GM19351 (cell line): ENCODE measurements around the gene GRAP2.

ENCODE experiments used
- ATAC-seq: cut with Tn5 transposase; IDR thresholded peaks from one replicate; pipeline ENCODE4 v1.9.1; 2021; ENCODE audit warnings: mild to moderate bottlenecking, moderate library complexity; ENCODE audit not compliant: unreplicated experiment

GRAP2 gene

GRCh38 chr22:39960791-39961746 is 60.2 kb downstream of the GRAP2 start:
- ATAC-seq = peak; percentile 84

DNA sequence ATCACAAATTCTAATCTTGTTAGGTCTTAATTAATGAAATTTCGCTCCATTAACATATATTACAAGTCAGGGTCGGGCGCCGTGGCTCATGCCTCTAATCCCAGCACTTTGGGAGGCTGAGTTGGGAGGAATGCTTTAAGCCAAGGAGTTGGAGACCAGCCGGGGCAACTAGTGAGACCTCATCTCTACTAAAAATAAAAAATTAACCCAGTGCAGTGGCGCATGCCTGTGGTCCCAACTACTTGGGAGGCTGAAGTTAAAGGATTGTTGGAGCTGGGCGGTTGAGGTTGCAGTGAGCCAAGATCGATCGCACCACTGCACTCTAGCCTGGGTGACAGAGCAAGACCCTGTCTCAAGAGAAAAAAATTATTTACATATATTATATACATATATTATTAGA is 61.2 kb downstream of the GRAP2 start:
- no peak for ATAC-seq

DNA sequence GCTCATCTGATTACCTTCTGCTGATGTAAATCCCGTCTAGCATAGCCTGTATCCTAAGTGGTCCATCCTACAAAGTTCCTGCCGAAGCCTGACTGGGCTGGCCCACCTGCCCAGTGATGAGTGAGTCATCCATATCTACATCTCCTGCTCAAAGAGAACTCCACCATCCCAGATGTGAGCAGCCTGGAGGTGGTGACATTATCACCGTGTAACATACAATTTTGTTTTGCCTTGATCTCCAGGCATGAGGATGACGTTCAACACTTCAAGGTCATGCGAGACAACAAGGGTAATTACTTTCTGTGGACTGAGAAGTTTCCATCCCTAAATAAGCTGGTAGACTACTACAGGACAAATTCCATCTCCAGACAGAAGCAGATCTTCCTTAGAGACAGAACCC is 64.9 kb downstream of the GRAP2 start:
- no peak for ATAC-seq

DNA sequence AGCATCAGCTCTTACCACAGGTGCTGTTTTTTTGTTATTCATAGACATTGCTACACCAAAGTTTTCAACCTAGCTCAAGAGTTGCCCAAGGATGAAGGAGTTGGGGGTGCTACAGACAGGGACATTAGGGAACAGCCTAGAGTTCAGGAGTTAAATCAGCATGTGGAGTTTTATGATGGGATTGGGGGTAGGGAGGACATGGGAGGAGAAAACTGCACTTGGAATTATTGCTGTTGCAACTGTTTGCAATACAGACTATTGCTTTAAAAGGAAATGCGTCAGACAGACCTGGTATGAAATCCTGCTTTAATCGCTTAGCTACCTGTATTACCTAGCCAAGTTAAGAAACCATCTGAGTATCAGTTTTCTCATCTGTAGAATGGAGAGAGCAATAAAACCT is 65.6 kb downstream of the GRAP2 start:
- ATAC-seq = no peak

DNA sequence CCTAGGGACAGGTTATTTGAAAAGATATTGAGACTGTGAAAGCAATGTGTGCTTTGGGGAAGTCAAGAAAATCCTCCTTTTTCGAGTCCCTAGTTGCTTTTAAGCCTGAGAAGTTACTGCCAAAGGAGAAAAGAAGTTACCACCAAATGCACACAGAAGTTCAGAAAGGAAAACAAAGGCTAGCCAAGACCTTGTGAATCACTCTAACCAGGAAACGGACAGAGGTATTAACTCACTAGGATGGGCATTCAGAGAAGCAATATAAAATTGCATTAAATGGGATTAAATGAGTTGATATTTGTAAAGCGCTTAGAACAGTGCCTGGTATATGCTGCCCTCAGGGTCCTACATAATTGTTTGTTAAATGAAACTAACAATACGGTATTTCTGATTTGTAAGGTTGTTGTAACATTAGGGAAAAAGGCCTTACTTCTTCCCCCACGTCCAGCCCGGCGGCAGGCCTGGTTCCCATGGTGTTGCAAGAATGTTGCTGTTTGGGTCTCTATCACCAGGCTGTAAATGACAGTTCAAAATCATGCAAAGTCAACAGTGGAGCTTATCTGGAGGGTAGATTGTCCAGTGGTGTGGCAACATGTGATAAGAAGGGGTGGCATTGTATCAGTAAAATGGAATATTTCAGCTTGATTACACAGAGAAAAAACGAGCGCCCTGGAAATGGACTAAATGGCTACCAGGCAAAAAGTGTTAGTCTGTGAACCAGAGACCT is 66.4 kb downstream of the GRAP2 start:
- no peak for ATAC-seq

DNA sequence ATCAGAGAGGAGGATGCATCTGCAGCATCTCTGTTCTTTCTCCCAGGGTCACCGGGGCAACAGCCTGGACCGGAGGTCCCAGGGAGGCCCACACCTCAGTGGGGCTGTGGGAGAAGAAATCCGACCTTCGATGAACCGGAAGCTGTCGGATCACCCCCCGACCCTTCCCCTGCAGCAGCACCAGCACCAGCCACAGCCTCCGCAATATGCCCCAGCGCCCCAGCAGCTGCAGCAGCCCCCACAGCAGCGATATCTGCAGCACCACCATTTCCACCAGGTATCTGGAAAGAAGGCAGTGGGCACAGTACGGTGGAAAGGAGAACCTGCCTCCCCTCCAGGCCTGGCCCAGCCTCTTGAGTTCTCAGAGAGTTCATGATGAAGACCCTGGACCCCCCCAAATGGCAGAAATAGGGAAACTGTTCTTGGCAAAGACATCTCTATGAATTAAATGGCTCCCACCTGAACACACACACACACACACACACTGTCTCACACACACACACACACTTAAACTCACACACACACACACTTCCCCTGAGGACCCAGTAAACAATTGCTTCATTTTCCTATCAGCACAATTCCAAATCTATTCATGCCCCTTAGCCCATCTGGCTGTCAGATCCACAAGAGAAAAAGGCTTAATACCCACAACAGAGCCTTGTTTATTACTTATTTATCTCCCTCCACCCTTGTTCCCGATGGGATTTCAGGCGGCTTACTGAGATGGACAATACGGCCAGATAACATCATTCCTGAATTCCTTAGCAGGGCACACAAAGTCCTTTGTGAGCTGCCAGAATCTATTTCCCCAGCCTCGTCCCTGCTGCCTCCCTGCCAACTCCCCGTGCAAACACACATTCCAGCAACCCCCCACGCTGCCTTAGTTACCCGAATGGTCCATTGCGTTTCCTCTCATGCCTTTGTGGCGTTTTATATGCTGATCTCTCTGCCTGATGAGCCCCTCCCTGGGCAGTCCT is 67.4 kb downstream of the GRAP2 start:
- ATAC-seq = no peak

DNA sequence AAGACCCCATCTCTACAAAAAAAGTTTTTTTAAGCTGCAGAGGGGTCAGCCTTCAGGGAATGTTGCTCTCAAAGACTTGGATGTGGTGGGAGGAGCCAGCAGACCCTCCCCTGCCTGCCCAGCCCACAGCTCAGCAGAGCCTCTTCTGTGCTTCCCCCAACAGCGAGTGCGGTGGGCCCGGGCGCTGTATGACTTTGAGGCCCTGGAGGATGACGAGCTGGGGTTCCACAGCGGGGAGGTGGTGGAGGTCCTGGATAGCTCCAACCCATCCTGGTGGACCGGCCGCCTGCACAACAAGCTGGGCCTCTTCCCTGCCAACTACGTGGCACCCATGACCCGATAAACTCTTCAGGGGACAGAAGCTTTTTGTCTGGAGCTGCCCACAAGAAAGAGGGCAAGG is 69.9 kb downstream of the GRAP2 start:
- no peak for ATAC-seq

- ATAC-seq = no peak
These were observed 71.8 kb downstream of the GRAP2 start for GRCh38 chr22:39972641-39973040.

- ATAC-seq = no peak
These were observed 72.8 kb downstream of the GRAP2 start for GRCh38 chr22:39973656-39974055.

- no peak for ATAC-seq
These were observed 73.2 kb downstream of the GRAP2 start for GRCh38 chr22:39974065-39974464.

GRCh38 chr22:39979048-39979447 is 78.2 kb downstream of the GRAP2 start:
- ATAC-seq = no peak

DNA sequence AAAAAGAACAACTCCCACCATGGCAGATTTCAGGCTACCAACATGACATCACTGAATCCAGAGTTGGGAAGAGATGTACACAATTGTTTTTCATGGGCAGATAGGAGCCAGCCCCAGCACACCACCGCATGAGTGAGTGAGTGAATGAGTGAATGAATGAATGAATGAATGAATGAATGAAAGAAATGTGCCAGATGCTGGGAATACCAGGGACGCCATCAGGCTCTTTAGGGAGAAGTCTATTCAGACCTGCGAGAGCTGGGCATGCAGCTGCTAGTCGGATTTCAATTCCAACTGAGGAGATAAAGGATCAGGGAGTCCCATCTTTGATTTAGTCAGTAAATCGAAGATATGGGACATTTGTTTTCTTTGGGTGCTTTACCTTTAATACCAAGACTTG is 78.6 kb downstream of the GRAP2 start:
- ATAC-seq = no peak

DNA sequence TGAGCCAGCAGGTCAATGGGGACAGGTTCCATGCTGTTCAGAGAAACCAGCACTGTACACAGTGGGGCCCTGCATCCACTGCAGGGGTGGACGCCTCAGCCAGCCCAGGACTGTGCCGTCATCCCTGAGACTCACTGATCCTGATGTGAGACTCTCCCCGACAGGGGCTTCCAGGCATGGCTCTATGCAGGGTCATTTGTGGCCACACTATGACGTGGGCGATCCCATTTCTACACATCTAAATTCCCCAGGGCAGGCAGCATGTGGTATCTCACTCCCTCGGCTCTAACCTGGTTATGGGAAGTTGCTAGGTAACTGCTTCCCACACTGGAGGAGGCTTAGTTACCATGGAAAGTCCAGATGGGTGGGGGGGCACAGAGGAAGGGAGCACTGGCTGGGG is 79.7 kb downstream of the GRAP2 start:
- no peak for ATAC-seq

GRCh38 chr22:39983346-39983745 is 82.5 kb downstream of the GRAP2 start:
- ATAC-seq = no peak

DNA sequence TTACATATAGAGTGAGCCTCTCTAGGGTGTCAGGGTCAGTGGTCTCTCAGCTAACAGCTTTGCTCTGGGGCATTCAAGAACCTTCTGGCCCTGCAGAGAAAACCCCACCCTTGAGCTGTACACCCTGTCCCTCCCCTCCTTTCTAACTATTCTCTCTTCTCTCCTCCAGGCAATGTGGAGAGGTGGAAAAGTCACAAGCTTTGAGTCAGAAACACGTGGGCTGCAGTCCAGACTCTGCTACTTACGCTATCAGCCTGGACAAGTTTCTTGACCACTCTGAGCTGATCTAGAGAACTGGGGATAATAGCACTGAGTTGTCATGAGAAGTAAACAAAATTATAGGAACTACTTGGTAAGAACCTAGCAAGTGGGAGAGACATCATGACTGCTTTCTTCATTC is 83.1 kb downstream of the GRAP2 start:
- ATAC-seq = no peak

- ATAC-seq = no peak
These were observed 83.9 kb downstream of the GRAP2 start for GRCh38 chr22:39984746-39985145.

DNA sequence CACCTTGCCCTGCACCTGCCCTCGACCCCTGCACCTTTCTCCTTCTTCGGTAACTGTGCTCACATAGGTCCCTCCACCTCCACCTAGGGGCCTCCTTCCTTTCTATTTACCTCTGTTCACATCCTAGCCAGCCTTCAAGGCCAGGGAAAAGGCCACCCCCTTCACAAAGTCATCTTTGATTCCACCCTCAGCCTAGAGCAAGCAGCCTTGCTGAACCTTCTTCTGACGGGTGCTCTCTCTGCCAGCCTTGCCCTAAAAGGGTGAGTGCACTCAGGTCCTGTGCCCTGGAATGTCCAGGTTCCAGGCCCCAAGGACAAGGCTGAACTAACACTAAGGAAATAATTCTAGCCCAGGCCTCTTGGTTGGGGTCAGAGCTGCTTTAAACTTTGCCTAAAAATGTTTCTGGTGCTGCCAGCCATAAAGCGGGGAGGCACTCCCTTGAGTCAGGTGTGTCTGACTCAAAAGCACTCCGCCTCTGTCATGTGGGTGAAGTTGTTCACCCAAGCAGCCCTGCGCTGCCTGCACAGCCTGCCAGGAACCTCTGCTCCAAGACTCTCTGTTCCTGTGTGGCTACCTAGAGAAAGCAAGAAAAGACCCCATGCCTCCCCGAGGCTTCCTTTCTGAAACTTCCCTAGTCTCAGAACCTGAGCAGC is 84.6 kb downstream of the GRAP2 start:
- ATAC-seq = no peak

GRCh38 chr22:39988386-39989114 is 87.7 kb downstream of the GRAP2 start:
- no peak for ATAC-seq

- ATAC-seq = no peak
These were observed 88.7 kb downstream of the GRAP2 start for GRCh38 chr22:39989633-39990032.

GRCh38 chr22:39990686-39991085 is 89.8 kb downstream of the GRAP2 start:
- no peak for ATAC-seq
